HCT116 (cell line): ENCODE data around the gene ZNF536. TPM values are rescaled to one million over a fixed set of nuclear protein-coding genes. Genes with fewer than 3 reads are reported as not detected.

Experiments used
- ATAC-seq: fragments of 200-7000 bp; cut with Tn5 transposase; 2 replicates; pipeline ENCODE4 v1.9.1; 2020; ENCODE audit warnings: mild to moderate bottlenecking, moderate library complexity
- BruUV-seq: library from RNA; stranded (reverse); fragments of 400-500 nt; replicated peaks from 2 replicates; lab custom pipeline; 2021; lab: Mats Ljungman, UMichigan
- CTCF ChIA-PET: fragments of 300-600 bp; sonication (Branson Sonifier 250); formaldehyde crosslinking; loops from one replicate; lab custom pipeline; 2021; ENCODE audit warnings: antibody characterized with exemption; lab: Charles Lee
- POLR2A ChIA-PET: fragments of 300-600, 350-600 bp; sonication (Branson Sonifier 250); formaldehyde crosslinking; loops from one replicate; lab custom pipeline; 2021; ENCODE audit warnings: antibody characterized with exemption; lab: Charles Lee
- RAD21 ChIA-PET, 2 experiments: fragments of 300-600 bp; sonication (Branson Sonifier 250); formaldehyde crosslinking; loops; one replicate each; lab custom pipeline; 2023; ENCODE audit warnings: low total read pairs in 2 of 2; ENCODE audit not compliant: uncharacterized antibody in 2 of 2, unreplicated experiment in 2 of 2, low non-redundant PET in 1 of 2; lab: Charles Lee
- DNase-seq: peaks from one replicate; pipeline ENCODE4 v3.0.0-alpha.2; 2010; ENCODE audit warnings: low read depth, low spot score
- H2AFZ ChIP-seq: fragments of 200-600 bp; shearing (Covaris generic), sonication (generic); 2 replicates; pipeline ENCODE4 v1.6.1; 2017; ENCODE audit warnings: low read depth, mixed run types, mixed read lengths, antibody characterized with exemption, low read length; ENCODE audit not compliant: poor library complexity, severe bottlenecking
- H3K27ac ChIP-seq: 2 replicates; pipeline ENCODE4 v1.5.1; 2012; ENCODE audit warnings: low read depth, low read length
- H3K27me3 ChIP-seq: fragments of 200-600 bp; sonication (generic); 2 replicates; pipeline ENCODE4 v1.6.1; 2016; ENCODE audit warnings: mixed run types, low read length, mixed read lengths; ENCODE audit not compliant: insufficient read depth
- H3K36me3 ChIP-seq, 2 experiments: fragments of 200-500 bp in 1 of 2; fragments of 200-600 bp in 1 of 2; sonication (Bioruptor generic) in 1 of 2; sonication (generic) in 1 of 2; 2 replicates each; pipeline versions ENCODE4 v1.5.1 to v1.6.1; 2014 to 2016; ENCODE audit warnings: low read length in 2 of 2, inconsistent platforms in 1 of 2, mixed read lengths in 1 of 2, mixed run types in 1 of 2; ENCODE audit not compliant: insufficient read depth in 2 of 2, control insufficient read depth in 1 of 2
- H3K4me1 ChIP-seq, 2 experiments: fragments of 200-600 bp in 1 of 2; sonication (generic) in 1 of 2; 2 replicates each; pipeline versions ENCODE4 v1.5.1 to v1.6.1; 2012 to 2017; ENCODE audit warnings: low read length in 2 of 2, inconsistent platforms in 1 of 2, mild to moderate bottlenecking in 1 of 2, mixed read lengths in 1 of 2, mixed run types in 1 of 2, moderate library complexity in 1 of 2; ENCODE audit not compliant: insufficient read depth in 2 of 2, control insufficient read depth in 1 of 2
- H3K4me2 ChIP-seq: fragments of 200-600 bp; sonication (generic); 2 replicates; pipeline ENCODE4 v1.6.1; 2017; ENCODE audit warnings: mixed run types, low read length, mixed read lengths
- H3K4me3 ChIP-seq, 2 experiments: fragments of 200-600 bp in 1 of 2; sonication (generic) in 1 of 2; replicated peaks in 1 of 2; 2 replicates each; pipeline ENCODE4 v1.5.1; 2011 to 2016; ENCODE audit warnings: low read length in 2 of 2, control low read depth in 1 of 2, low read depth in 1 of 2, mild to moderate bottlenecking in 1 of 2, mixed read lengths in 1 of 2, mixed run types in 1 of 2
- H3K79me2 ChIP-seq: fragments of 200-600 bp; sonication (generic); 2 replicates; pipeline ENCODE4 v1.6.1; 2017; ENCODE audit warnings: mild to moderate bottlenecking, mixed run types, low read length, moderate library complexity, mixed read lengths; ENCODE audit not compliant: insufficient read depth
- H3K9ac ChIP-seq: fragments of 200-600 bp; sonication (generic); 2 replicates; pipeline ENCODE4 v1.6.1; 2016; ENCODE audit warnings: low read length, mixed read lengths
- H3K9me2 ChIP-seq: fragments of 200-600 bp; sonication (generic), shearing (Covaris generic); 2 replicates; pipeline ENCODE4 v1.6.1; 2017; ENCODE audit warnings: mixed run types, mild to moderate bottlenecking, moderate library complexity; ENCODE audit not compliant: insufficient read depth
- H3K9me3 ChIP-seq, 2 experiments: fragments of 200-500 bp in 1 of 2; fragments of 200-600 bp in 1 of 2; sonication (Bioruptor generic) in 1 of 2; sonication (generic) in 1 of 2; 2 replicates each; pipeline ENCODE4 v1.6.1; 2014 to 2017; ENCODE audit warnings: low read length in 2 of 2, mixed read lengths in 2 of 2, inconsistent platforms in 1 of 2, low read depth in 1 of 2, mild to moderate bottlenecking in 1 of 2, mixed run types in 1 of 2, moderate library complexity in 1 of 2; ENCODE audit not compliant: control insufficient read depth in 1 of 2, insufficient read depth in 1 of 2
- H4K20me1 ChIP-seq: fragments of 200-600 bp; sonication (generic), shearing (Covaris generic); 2 replicates; pipeline ENCODE4 v1.6.1; 2017; ENCODE audit warnings: mixed run types, mild to moderate bottlenecking, moderate library complexity; ENCODE audit not compliant: insufficient read depth
- CBX3 ChIP-seq: IDR thresholded peaks from 2 replicates; pipeline ENCODE4 v1.6.1; 2012; ENCODE audit warnings: low read depth
- ELF1 ChIP-seq: IDR thresholded peaks from 2 replicates; pipeline ENCODE4 v1.6.1; 2012; ENCODE audit warnings: low read depth, borderline replicate concordance
- EZH2phosphoT487 ChIP-seq: fragments of 200-600 bp; IDR thresholded peaks from 2 replicates; pipeline ENCODE4 v1.6.1; 2018; ENCODE audit warnings: antibody characterized with exemption, borderline replicate concordance
- POLR2A ChIP-seq: IDR thresholded peaks from 2 replicates; pipeline ENCODE4 v1.7.0; 2011; ENCODE audit warnings: borderline replicate concordance; ENCODE audit not compliant: insufficient read depth, insufficient read length; ENCODE audit errors: extremely low read depth
- POLR2AphosphoS5 ChIP-seq: IDR thresholded peaks from 2 replicates; pipeline ENCODE4 v1.6.1; 2011; ENCODE audit warnings: mild to moderate bottlenecking, low read depth, low read length, moderate library complexity
- SP1 ChIP-seq: IDR thresholded peaks from 2 replicates; pipeline ENCODE4 v1.6.1; 2012; ENCODE audit warnings: low read depth
- TCF7L2 ChIP-seq: IDR thresholded peaks from 2 replicates; pipeline ENCODE4 v1.7.0; 2011; ENCODE audit warnings: borderline replicate concordance, inconsistent platforms; ENCODE audit not compliant: insufficient read depth, insufficient read length; ENCODE audit errors: extremely low read depth
- ZNF274 ChIP-seq: fragments of 200-500 bp; sonication (Bioruptor generic); IDR thresholded peaks from 2 replicates; pipeline ENCODE4 v1.6.1; 2014; ENCODE audit warnings: mild to moderate bottlenecking, low read depth, low read length, inconsistent platforms
- intact Hi-C: fragments of 100-400 bp; cut with micrococcal nuclease; formaldehyde crosslinking; loops from 2 replicates; pipeline ENCODE4 v1.10.0; 2022
- total RNA-seq: library from RNA; stranded (reverse); gene quantifications from one replicate; pipeline ENCODE4 v1.2.1, GENCODE V29; 2021; ENCODE audit not compliant: unreplicated experiment
- TF ChIP-seq, protein P1 (sequence below): IDR thresholded peaks from 2 replicates; pipeline ENCODE4 v1.6.1; 2012; ENCODE audit warnings: low read depth
- TF ChIP-seq, protein P2 (sequence below), 3 experiments: fragments of 200-600 bp in 1 of 3; sonication (generic) in 1 of 3; IDR thresholded peaks in 2 of 3; conservative IDR thresholded peaks in 1 of 3; 2 replicates each; pipeline ENCODE4 v1.5.1; 2012 to 2017; ENCODE audit warnings: low read depth in 2 of 3, low read length in 2 of 3, antibody characterized with exemption in 1 of 3, borderline replicate concordance in 1 of 3, control low read depth in 1 of 3, mild to moderate bottlenecking in 1 of 3, mixed read lengths in 1 of 3, mixed run types in 1 of 3, moderate library complexity in 1 of 3; ENCODE audit not compliant: insufficient read depth in 1 of 3
- TF ChIP-seq, protein P3 (sequence below): IDR thresholded peaks from 2 replicates; pipeline ENCODE4 v1.6.1; 2011; ENCODE audit warnings: mild to moderate bottlenecking, low read length, moderate library complexity; ENCODE audit not compliant: insufficient replicate concordance; ENCODE audit errors: extremely low read depth
- TF ChIP-seq, protein P4 (sequence below): IDR thresholded peaks from 2 replicates; pipeline ENCODE4 v1.6.1; 2012

ZNF536 gene
- total RNA-seq, 1 experiment from 2014 or later = not detected

DNA sequence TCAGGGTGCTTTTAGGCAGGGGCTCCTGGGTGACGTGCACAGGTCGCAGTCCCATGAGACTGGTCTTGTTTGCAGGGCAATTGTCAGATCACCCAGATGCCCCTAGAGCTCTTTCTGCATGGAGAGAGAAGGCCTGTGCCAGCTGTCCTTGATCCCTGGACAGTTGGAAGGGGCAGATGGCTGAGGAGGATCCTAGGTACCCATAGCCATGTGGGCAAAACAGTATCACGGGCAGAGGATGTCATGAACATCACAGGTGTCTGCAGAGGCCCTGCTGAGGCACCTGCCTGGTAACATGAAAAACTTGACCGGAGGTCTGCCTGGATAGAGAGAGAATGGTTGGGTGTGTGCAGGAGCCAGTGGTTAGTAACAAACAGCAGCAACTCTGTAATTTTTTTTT is 99.3 kb downstream of the ZNF536 start:
- Histone ChIP-seq H2AFZ (no peak overlapping the region), H3K79me2 (no peaks in the 10 kb centered on the region), H3K9me2 (no peaks in the 10 kb centered on the region), H3K27me3 (peaks cover 16% of the 10 kb centered on the region), H4K20me1 (no peaks in the 10 kb centered on the region), H3K27ac (no peak overlapping the region), H3K4me3 (no peak overlapping the region), H3K9ac (no peak overlapping the region), H3K4me2 (no peak overlapping the region), H3K4me1 (no peaks in the 10 kb centered on the region), H3K9me3 (no peaks in the 10 kb centered on the region), H3K36me3 (no peaks in the 10 kb centered on the region)
- ATAC-seq = no peak
- POLR2A ChIA-PET = no interaction called here
- DNase-seq = no peak
- TF ChIP-seq POLR2A (no peak), ELF1 (no peak), TCF7L2 (no peak), POLR2AphosphoS5 (no peak), ZNF274 (no peak), EZH2phosphoT487 (no peak), SP1 (no peak), CBX3 (no peak)
- TF ChIP-seq, protein P1, sequence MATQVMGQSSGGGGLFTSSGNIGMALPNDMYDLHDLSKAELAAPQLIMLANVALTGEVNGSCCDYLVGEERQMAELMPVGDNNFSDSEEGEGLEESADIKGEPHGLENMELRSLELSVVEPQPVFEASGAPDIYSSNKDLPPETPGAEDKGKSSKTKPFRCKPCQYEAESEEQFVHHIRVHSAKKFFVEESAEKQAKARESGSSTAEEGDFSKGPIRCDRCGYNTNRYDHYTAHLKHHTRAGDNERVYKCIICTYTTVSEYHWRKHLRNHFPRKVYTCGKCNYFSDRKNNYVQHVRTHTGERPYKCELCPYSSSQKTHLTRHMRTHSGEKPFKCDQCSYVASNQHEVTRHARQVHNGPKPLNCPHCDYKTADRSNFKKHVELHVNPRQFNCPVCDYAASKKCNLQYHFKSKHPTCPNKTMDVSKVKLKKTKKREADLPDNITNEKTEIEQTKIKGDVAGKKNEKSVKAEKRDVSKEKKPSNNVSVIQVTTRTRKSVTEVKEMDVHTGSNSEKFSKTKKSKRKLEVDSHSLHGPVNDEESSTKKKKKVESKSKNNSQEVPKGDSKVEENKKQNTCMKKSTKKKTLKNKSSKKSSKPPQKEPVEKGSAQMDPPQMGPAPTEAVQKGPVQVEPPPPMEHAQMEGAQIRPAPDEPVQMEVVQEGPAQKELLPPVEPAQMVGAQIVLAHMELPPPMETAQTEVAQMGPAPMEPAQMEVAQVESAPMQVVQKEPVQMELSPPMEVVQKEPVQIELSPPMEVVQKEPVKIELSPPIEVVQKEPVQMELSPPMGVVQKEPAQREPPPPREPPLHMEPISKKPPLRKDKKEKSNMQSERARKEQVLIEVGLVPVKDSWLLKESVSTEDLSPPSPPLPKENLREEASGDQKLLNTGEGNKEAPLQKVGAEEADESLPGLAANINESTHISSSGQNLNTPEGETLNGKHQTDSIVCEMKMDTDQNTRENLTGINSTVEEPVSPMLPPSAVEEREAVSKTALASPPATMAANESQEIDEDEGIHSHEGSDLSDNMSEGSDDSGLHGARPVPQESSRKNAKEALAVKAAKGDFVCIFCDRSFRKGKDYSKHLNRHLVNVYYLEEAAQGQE = no peak
- TF ChIP-seq, protein P2, sequence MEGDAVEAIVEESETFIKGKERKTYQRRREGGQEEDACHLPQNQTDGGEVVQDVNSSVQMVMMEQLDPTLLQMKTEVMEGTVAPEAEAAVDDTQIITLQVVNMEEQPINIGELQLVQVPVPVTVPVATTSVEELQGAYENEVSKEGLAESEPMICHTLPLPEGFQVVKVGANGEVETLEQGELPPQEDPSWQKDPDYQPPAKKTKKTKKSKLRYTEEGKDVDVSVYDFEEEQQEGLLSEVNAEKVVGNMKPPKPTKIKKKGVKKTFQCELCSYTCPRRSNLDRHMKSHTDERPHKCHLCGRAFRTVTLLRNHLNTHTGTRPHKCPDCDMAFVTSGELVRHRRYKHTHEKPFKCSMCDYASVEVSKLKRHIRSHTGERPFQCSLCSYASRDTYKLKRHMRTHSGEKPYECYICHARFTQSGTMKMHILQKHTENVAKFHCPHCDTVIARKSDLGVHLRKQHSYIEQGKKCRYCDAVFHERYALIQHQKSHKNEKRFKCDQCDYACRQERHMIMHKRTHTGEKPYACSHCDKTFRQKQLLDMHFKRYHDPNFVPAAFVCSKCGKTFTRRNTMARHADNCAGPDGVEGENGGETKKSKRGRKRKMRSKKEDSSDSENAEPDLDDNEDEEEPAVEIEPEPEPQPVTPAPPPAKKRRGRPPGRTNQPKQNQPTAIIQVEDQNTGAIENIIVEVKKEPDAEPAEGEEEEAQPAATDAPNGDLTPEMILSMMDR (IDR thresholded peaks at IDR 0.05 in 2 of 3, conservative IDR thresholded peaks at IDR 0.05 in 1 of 3; ENCODE audit: borderline replicate concordance in 1 of 3, insufficient read depth in 1 of 3, low read depth in 2 of 3, low read length in 2 of 3) = no peak
- TF ChIP-seq, protein P3, sequence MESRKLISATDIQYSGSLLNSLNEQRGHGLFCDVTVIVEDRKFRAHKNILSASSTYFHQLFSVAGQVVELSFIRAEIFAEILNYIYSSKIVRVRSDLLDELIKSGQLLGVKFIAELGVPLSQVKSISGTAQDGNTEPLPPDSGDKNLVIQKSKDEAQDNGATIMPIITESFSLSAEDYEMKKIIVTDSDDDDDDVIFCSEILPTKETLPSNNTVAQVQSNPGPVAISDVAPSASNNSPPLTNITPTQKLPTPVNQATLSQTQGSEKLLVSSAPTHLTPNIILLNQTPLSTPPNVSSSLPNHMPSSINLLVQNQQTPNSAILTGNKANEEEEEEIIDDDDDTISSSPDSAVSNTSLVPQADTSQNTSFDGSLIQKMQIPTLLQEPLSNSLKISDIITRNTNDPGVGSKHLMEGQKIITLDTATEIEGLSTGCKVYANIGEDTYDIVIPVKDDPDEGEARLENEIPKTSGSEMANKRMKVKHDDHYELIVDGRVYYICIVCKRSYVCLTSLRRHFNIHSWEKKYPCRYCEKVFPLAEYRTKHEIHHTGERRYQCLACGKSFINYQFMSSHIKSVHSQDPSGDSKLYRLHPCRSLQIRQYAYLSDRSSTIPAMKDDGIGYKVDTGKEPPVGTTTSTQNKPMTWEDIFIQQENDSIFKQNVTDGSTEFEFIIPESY = no peak
- TF ChIP-seq, protein P4, sequence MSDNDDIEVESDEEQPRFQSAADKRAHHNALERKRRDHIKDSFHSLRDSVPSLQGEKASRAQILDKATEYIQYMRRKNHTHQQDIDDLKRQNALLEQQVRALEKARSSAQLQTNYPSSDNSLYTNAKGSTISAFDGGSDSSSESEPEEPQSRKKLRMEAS = no peak
- RAD21 ChIA-PET = no interaction called here
- CTCF ChIA-PET = no interaction called here
- BruUV-seq = no TSS peak
- intact Hi-C loops = no loop called here
